ENCODE results near the gene HID1. TPM values are rescaled to one million over a fixed set of nuclear protein-coding genes. Genes with fewer than 3 reads are reported as not detected.

HID1 gene
- total RNA-seq, 4 donors from 2014 or later: 4.6 to 21.9 (median 10.8) TPM

GRCh38 chr17:75004371-75004770 is 31.8 kb upstream of the HID1 start:
- no peaks in the 10 kb centered on the region for H3K9me3 ChIP-seq
- no peak overlapping the region for H3K27ac ChIP-seq
- peaks cover 0 to 66% of the 10 kb centered on the region in 2 donors for H3K36me3 ChIP-seq
- no peak overlapping the region for H3K4me3 ChIP-seq
- ATAC-seq: no peak
- H3K27me3 ChIP-seq: no peaks in the 10 kb centered on the region
- TF ChIP-seq POLR2A (IDR thresholded peaks at IDR 0.05) (no peak), EP300 (IDR thresholded peaks at IDR 0.05) (no peak), POLR2AphosphoS5 (IDR thresholded peaks at IDR 0.05) (no peak), CTCF (IDR thresholded peaks at IDR 0.05) (no peak)
- 100% methylated on average over 1 of the region's 3 CpGs; no CpG with 5 or more reads in 1 of the 2 donors for WGBS, 2 donors (ENCODE audit: low coverage in 1 of 2)
- H3K4me1 ChIP-seq: no peaks in the 10 kb centered on the region

GRCh38 chr17:75003957-75004355 is 31.4 kb upstream of the HID1 start:
- H3K36me3 ChIP-seq: peaks cover 0 to 71% of the 10 kb centered on the region in 2 donors
- no peaks in the 10 kb centered on the region for H3K4me1 ChIP-seq
- H3K27me3 ChIP-seq: no peaks in the 10 kb centered on the region
- ATAC-seq: no peak
- H3K4me3 ChIP-seq: no peak overlapping the region
- no peak for TF ChIP-seq CTCF (IDR thresholded peaks at IDR 0.05)
- no peak for TF ChIP-seq POLR2A (IDR thresholded peaks at IDR 0.05)
- no peak for TF ChIP-seq EP300 (IDR thresholded peaks at IDR 0.05)
- TF ChIP-seq POLR2AphosphoS5 (IDR thresholded peaks at IDR 0.05): no peak
- no peaks in the 10 kb centered on the region for H3K9me3 ChIP-seq
- WGBS, 2 donors (ENCODE audit: low coverage in 1 of 2): 89 to 100% methylated on average over 1 to 7 of the region's 19 CpGs
- no peak overlapping the region for H3K27ac ChIP-seq

- no peak for ATAC-seq
- 76 to 80% methylated on average over 3 to 10 of the region's 76 CpGs for WGBS, 2 donors (ENCODE audit: low coverage in 1 of 2)
Measured at GRCh38 chr17:75003070-75003956, 30.8 kb upstream of the HID1 start.

DNA sequence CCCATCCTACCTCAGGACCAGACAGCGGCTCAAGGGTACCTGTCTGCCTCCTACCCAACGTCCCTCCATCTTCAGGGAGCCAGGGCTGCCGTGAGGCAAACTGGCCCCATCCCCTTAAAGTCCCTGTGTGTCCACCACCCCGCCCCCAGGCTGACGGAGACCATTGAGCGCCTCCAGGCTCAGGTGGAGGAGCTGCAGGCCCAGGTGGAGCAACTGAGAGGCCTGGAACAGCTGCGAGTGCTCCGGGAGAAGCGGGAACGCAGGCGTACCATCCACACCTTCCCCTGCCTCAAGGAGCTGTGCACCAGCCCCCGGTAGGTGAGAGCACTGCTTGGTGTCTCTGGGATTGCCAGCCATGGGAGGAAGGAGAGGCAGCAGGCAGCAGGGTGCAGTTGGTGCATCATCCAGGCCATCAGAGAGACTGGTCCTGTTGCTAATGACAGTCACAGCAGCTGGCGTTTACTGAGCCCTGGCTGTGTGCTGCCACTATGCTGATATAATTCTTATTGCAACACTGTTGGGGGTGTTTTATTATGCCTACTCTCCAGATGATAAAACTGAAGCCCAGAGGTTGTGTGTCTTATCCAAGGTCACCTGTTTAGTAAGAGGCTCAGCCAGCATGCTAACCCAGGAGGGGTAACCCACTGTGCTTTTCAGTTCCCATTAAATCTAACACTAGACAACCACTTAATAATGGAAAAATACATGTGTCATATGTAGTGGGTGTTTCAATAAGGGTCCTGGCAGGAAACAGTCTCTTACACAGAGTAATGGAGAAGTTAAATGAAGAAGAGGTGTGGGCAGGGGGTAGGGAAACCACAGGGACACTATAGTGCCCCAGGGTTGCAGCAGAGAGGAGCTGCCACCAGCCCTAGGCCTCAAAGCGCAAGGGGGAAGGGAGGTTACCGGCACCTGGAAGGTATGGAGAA is 29.6 kb upstream of the HID1 start:
- ATAC-seq: no peak
- H3K4me3 ChIP-seq: no peak overlapping the region
- H3K27ac ChIP-seq: no peak overlapping the region
- no peaks in the 10 kb centered on the region for H3K27me3 ChIP-seq
- H3K36me3 ChIP-seq: peaks cover 0 to 71% of the 10 kb centered on the region in 2 donors
- H3K4me1 ChIP-seq: no peaks in the 10 kb centered on the region
- WGBS, 2 donors (ENCODE audit: low coverage in 1 of 2): 83% methylated on average over 3 of the region's 15 CpGs; no CpG with 5 or more reads in 1 of the 2 donors
- no peak for TF ChIP-seq EP300 (IDR thresholded peaks at IDR 0.05)
- no peaks in the 10 kb centered on the region for H3K9me3 ChIP-seq

More at GRCh38 chr17:75003070-75003956, 30.8 kb upstream of the HID1 start:
- peaks cover 0 to 71% of the 10 kb centered on the region in 2 donors for H3K36me3 ChIP-seq
- no peaks in the 10 kb centered on the region for H3K9me3 ChIP-seq
- TF ChIP-seq POLR2A (IDR thresholded peaks at IDR 0.05) (no peak), EP300 (IDR thresholded peaks at IDR 0.05) (no peak), POLR2AphosphoS5 (IDR thresholded peaks at IDR 0.05) (no peak), CTCF (IDR thresholded peaks at IDR 0.05) (no peak)
- no peaks in the 10 kb centered on the region for H3K27me3 ChIP-seq
- no peaks in the 10 kb centered on the region for H3K4me1 ChIP-seq
- H3K4me3 ChIP-seq: no peak overlapping the region
- no peak overlapping the region for H3K27ac ChIP-seq

DNA sequence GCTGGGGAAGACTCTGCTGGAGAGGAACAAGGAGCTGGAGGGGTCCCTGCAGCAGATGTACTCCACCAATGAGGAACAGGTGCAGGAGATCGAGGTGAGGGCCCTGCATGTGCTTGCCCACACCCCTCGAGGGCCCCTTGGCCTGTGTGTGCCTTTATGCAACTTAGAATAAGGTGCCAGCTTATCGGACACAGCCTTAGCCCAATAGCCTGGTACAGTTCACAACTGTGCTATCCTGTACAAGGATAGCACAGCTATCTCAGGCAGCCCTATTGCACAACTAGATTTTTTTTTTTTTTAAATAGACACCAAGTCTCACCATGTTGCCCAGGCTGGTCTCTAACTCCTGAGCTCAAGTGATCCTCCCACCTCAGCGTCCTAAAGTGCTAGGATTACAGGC is 27.0 kb upstream of the HID1 start:
- no peaks in the 10 kb centered on the region for H3K4me1 ChIP-seq
- H3K36me3 ChIP-seq: peaks cover 0 to 56% of the 10 kb centered on the region in 2 donors
- no peak overlapping the region for H3K4me3 ChIP-seq
- TF ChIP-seq POLR2A (IDR thresholded peaks at IDR 0.05): no peak
- TF ChIP-seq POLR2AphosphoS5 (IDR thresholded peaks at IDR 0.05): no peak
- TF ChIP-seq EP300 (IDR thresholded peaks at IDR 0.05): no peak
- TF ChIP-seq CTCF (IDR thresholded peaks at IDR 0.05): no peak
- no peaks in the 10 kb centered on the region for H3K9me3 ChIP-seq
- WGBS, 2 donors (ENCODE audit: low coverage in 1 of 2): 71 to 93% methylated on average over 1 to 2 of the region's 4 CpGs
- no peaks in the 10 kb centered on the region for H3K27me3 ChIP-seq
- no peak for ATAC-seq
- H3K27ac ChIP-seq: no peak overlapping the region
